ENCODE data around the gene ALK.

ALK gene

GRCh38 chr2:29489568-29489967 is 431.8 kb downstream of the ALK start:
- Histone ChIP-seq H2AFZ (ENCODE audit: low read length) (no peak overlapping the region), H4K20me1 (ENCODE audit: insufficient read depth, low read length) (no peaks in the 10 kb centered on the region), H3K4me3 (ENCODE audit: low read depth, low read length, poor library complexity, severe bottlenecking) (no peak overlapping the region), H3K79me2 (ENCODE audit: insufficient read depth, low read length) (no peaks in the 10 kb centered on the region), H3K4me1 (ENCODE audit: insufficient read depth, low read length, severe bottlenecking) (no peaks in the 10 kb centered on the region), H3K9me3 (ENCODE audit: low read length) (no peaks in the 10 kb centered on the region), H3K27me3 (ENCODE audit: insufficient read depth, low read length) (no peaks in the 10 kb centered on the region), H3K36me3 (ENCODE audit: insufficient read depth, low read length) (no peaks in the 10 kb centered on the region), H3K9ac (ENCODE audit: low read length) (no peak overlapping the region), H3K9me2 (ENCODE audit: low read depth, low read length) (no peaks in the 10 kb centered on the region), H3F3A (ENCODE audit: insufficient read depth, low read length) (no peaks in the 10 kb centered on the region), H3K27ac (ENCODE audit: low read depth, low read length, poor library complexity, severe bottlenecking) (no peak overlapping the region), H3K4me2 (ENCODE audit: low read length) (no peak overlapping the region)
- no peak for TF ChIP-seq CTCF (IDR thresholded peaks at IDR 0.05; ENCODE audit: low read length)
- TF ChIP-seq EZH2 (IDR thresholded peaks at IDR 0.05; ENCODE audit: borderline replicate concordance, low read length) = no peak

- no peak overlapping the region for H3K4me3 ChIP-seq (ENCODE audit: low read depth, low read length, poor library complexity, severe bottlenecking)
- no peaks in the 10 kb centered on the region for H3K79me2 ChIP-seq (ENCODE audit: insufficient read depth, low read length)
- no peaks in the 10 kb centered on the region for H3K27me3 ChIP-seq (ENCODE audit: insufficient read depth, low read length)
- H3K36me3 ChIP-seq (ENCODE audit: insufficient read depth, low read length) = no peaks in the 10 kb centered on the region
- no peaks in the 10 kb centered on the region for H3K4me1 ChIP-seq (ENCODE audit: insufficient read depth, low read length, severe bottlenecking)
- no peaks in the 10 kb centered on the region for H3K9me2 ChIP-seq (ENCODE audit: low read depth, low read length)
- no peak for TF ChIP-seq CTCF (IDR thresholded peaks at IDR 0.05; ENCODE audit: low read length)
- no peak for TF ChIP-seq EZH2 (IDR thresholded peaks at IDR 0.05; ENCODE audit: borderline replicate concordance, low read length)
- H3K4me2 ChIP-seq (ENCODE audit: low read length) = no peak overlapping the region
- H4K20me1 ChIP-seq (ENCODE audit: insufficient read depth, low read length) = no peaks in the 10 kb centered on the region
- H3K9ac ChIP-seq (ENCODE audit: low read length) = no peak overlapping the region
- H3F3A ChIP-seq (ENCODE audit: insufficient read depth, low read length) = no peaks in the 10 kb centered on the region
- H2AFZ ChIP-seq (ENCODE audit: low read length) = no peak overlapping the region
- no peak overlapping the region for H3K27ac ChIP-seq (ENCODE audit: low read depth, low read length, poor library complexity, severe bottlenecking)
- H3K9me3 ChIP-seq (ENCODE audit: low read length) = no peaks in the 10 kb centered on the region
Measured at GRCh38 chr2:29487967-29488555, 433.3 kb downstream of the ALK start.

GRCh38 chr2:29485631-29486030 is 435.8 kb downstream of the ALK start:
- Histone ChIP-seq H4K20me1 (ENCODE audit: insufficient read depth, low read length) (no peaks in the 10 kb centered on the region), H3K79me2 (ENCODE audit: insufficient read depth, low read length) (no peaks in the 10 kb centered on the region), H3K27ac (ENCODE audit: low read depth, low read length, poor library complexity, severe bottlenecking) (no peak overlapping the region), H3F3A (ENCODE audit: insufficient read depth, low read length) (no peaks in the 10 kb centered on the region), H3K9me3 (ENCODE audit: low read length) (no peaks in the 10 kb centered on the region), H3K27me3 (ENCODE audit: insufficient read depth, low read length) (no peaks in the 10 kb centered on the region), H3K9ac (ENCODE audit: low read length) (no peak overlapping the region), H2AFZ (ENCODE audit: low read length) (no peak overlapping the region), H3K4me3 (ENCODE audit: low read depth, low read length, poor library complexity, severe bottlenecking) (no peak overlapping the region), H3K4me1 (ENCODE audit: insufficient read depth, low read length, severe bottlenecking) (no peaks in the 10 kb centered on the region), H3K4me2 (ENCODE audit: low read length) (no peak overlapping the region), H3K36me3 (ENCODE audit: insufficient read depth, low read length) (no peaks in the 10 kb centered on the region), H3K9me2 (ENCODE audit: low read depth, low read length) (no peaks in the 10 kb centered on the region)
- TF ChIP-seq EZH2 (IDR thresholded peaks at IDR 0.05; ENCODE audit: borderline replicate concordance, low read length) (no peak), CTCF (IDR thresholded peaks at IDR 0.05; ENCODE audit: low read length) (no peak)
